ENCODE data around the gene EBLN1. TPM values are rescaled to one million over a fixed set of nuclear protein-coding genes. Genes with fewer than 3 reads are reported as not detected.

The EBLN1 gene
- total RNA-seq, 3 donors from 2014 or later = not detected

DNA sequence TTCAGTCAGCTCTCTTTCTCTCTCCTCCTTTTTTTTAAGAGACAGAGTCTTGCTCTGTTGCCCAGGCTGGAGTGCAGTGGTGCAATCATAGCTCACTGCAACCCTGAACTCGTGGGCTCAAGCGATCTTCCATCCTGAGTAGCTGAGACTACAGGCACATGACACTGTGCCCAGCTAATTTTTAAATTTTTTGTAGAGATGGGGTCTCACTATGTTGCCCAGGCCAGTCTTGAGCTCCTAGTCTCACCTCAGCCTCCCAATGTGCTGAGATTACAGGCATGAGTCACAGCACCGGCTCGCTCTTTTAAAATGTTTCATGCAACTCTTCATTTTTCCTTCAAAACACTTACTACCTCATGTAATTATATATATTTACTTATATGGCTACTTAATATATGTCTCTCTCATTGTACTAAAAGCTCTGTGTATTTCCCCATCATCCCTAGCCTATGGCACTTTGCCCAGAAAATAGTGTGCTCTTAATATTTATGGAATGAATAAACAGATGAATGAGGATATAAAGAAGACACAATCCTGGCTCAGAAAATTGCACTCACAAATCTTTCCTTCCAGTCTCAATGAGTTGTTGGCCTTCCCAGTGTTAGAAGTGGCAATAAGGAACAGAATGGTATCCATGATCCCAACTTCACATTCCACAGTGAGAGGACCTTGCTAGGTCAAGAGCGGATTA, 33.9 kb downstream of the EBLN1 start:
- no peak overlapping the region for H3K4me3 ChIP-seq
- DNase-seq (ENCODE audit: low spot score in 2 of 2) = no peak
- H3K4me1 ChIP-seq = no peaks in the 10 kb centered on the region
- TF ChIP-seq POLR2A (IDR thresholded peaks at IDR 0.05) (no peak), POLR2AphosphoS5 (IDR thresholded peaks at IDR 0.05) (no peak)
- TF ChIP-seq, protein P1, sequence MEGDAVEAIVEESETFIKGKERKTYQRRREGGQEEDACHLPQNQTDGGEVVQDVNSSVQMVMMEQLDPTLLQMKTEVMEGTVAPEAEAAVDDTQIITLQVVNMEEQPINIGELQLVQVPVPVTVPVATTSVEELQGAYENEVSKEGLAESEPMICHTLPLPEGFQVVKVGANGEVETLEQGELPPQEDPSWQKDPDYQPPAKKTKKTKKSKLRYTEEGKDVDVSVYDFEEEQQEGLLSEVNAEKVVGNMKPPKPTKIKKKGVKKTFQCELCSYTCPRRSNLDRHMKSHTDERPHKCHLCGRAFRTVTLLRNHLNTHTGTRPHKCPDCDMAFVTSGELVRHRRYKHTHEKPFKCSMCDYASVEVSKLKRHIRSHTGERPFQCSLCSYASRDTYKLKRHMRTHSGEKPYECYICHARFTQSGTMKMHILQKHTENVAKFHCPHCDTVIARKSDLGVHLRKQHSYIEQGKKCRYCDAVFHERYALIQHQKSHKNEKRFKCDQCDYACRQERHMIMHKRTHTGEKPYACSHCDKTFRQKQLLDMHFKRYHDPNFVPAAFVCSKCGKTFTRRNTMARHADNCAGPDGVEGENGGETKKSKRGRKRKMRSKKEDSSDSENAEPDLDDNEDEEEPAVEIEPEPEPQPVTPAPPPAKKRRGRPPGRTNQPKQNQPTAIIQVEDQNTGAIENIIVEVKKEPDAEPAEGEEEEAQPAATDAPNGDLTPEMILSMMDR (IDR thresholded peaks at IDR 0.05) = no peak
- peaks cover 0 to 11% of the 10 kb centered on the region in 2 donors for H3K9me3 ChIP-seq
- no peaks in the 10 kb centered on the region for H3K27me3 ChIP-seq
- H3K27ac ChIP-seq = no peak overlapping the region
- intact Hi-C loops (cut with DNase I; ENCODE audit: low total_unique reads) = no loop called here
- H3K36me3 ChIP-seq = no peaks in the 10 kb centered on the region

DNA sequence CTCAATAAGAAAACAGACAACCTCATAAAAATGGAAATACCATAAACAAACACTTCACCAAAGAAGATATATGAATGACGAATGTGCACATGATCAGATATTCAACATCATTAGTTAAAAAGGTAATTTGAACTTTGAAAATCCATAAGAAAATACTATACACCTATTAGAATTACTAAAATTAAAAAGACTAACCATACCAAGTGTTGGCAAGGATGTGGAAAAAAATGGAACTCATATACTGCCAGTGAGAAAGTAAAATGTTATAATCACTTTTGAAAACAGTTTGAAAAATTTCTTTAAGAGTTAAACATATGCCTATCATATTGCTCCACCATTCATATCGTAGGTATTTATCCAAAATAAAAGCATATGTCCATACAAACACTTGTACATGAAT, 37.1 kb downstream of the EBLN1 start:
- TF ChIP-seq, protein P1 (IDR thresholded peaks at IDR 0.05) = no peak
- TF ChIP-seq POLR2A (IDR thresholded peaks at IDR 0.05) (no peak), POLR2AphosphoS5 (IDR thresholded peaks at IDR 0.05) (no peak)
- Histone ChIP-seq H3K4me3 (no peak overlapping the region), H3K9me3 (peaks cover 0 to 11% of the 10 kb centered on the region in 2 donors), H3K27ac (no peak overlapping the region), H3K27me3 (no peaks in the 10 kb centered on the region), H3K4me1 (no peaks in the 10 kb centered on the region), H3K36me3 (no peaks in the 10 kb centered on the region)
- no peak for DNase-seq (ENCODE audit: low spot score in 2 of 2)
- intact Hi-C loops (cut with DNase I; ENCODE audit: low total_unique reads) = no loop called here

DNA sequence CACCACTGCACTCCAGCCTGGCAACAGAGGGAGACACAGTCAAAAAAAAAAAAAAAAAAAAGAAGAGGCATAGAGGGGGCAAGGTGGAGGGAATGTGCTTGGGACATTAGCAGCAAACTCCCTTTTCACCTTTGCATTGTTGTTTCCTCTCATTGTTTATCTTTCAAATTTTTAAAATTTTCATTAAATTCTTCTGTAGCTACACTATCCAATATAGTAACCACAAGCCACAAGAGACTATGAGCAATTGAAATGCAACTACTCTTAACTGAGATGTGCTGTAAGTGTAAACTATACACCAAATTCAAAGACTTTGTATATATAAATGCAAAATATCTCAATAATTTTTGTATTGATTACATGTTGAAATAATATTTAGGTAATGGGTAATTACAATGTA, 43.4 kb downstream of the EBLN1 start:
- H3K36me3 ChIP-seq = no peaks in the 10 kb centered on the region
- H3K4me3 ChIP-seq = no peak overlapping the region
- H3K9me3 ChIP-seq = peaks cover 0 to 13% of the 10 kb centered on the region in 2 donors
- TF ChIP-seq POLR2AphosphoS5 (IDR thresholded peaks at IDR 0.05) (no peak), POLR2A (IDR thresholded peaks at IDR 0.05) (no peak)
- TF ChIP-seq, protein P1 (IDR thresholded peaks at IDR 0.05) = no peak
- H3K27ac ChIP-seq = no peak overlapping the region
- intact Hi-C loops (cut with DNase I; ENCODE audit: low total_unique reads) = no loop called here
- H3K4me1 ChIP-seq = no peaks in the 10 kb centered on the region
- no peak for DNase-seq (ENCODE audit: low spot score in 2 of 2)
- H3K27me3 ChIP-seq = no peaks in the 10 kb centered on the region

DNA sequence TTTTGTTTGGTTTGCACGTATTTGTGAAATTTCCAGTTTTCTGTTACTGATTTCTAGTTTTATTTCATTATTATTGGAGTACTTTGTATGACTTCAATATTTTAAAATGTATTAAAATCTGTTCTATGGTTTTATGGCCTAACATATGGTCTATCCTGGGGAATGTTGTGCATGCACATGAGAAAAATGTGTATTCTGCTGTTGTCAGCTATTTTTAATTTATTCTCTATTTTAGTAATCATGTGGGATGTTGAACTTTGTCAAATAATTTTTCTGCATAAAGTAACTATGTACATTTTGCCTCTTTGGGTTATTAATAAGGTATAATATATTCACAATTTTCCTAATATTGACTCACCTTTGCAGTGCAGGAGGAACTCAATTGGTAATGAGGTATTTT, 46.7 kb downstream of the EBLN1 start:
- no peaks in the 10 kb centered on the region for H3K36me3 ChIP-seq
- TF ChIP-seq POLR2AphosphoS5 (IDR thresholded peaks at IDR 0.05) (no peak), POLR2A (IDR thresholded peaks at IDR 0.05) (no peak)
- TF ChIP-seq, protein P1 (IDR thresholded peaks at IDR 0.05) = no peak
- H3K27me3 ChIP-seq = no peaks in the 10 kb centered on the region
- no peak overlapping the region for H3K27ac ChIP-seq
- DNase-seq (ENCODE audit: low spot score in 2 of 2) = no peak
- H3K9me3 ChIP-seq = peaks cover 0 to 13% of the 10 kb centered on the region in 2 donors
- H3K4me3 ChIP-seq = no peak overlapping the region
- intact Hi-C loops (cut with DNase I; ENCODE audit: low total_unique reads) = no loop called here
- no peaks in the 10 kb centered on the region for H3K4me1 ChIP-seq

DNA sequence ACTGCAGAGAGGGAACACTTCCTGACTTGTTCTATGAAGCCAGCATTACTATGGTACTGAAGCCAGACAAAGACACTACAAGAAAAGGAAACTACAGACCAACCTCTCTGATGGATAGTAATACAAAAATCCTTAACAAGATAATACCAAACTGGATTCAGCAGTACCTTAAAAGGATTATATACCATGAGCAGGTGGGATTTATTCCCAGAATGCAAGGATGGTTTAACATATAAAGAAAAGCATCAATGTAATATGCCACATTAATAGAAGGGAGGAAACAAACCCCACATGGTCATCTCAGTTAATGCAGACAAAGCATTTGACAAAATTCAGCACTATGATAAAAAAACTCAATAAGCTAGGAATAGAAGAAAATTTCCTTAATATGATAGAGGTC, 47.2 kb downstream of the EBLN1 start:
- no peak for DNase-seq (ENCODE audit: low spot score in 2 of 2)
- Histone ChIP-seq H3K4me3 (no peak overlapping the region), H3K36me3 (no peaks in the 10 kb centered on the region), H3K27ac (no peak overlapping the region), H3K9me3 (peaks cover 0 to 13% of the 10 kb centered on the region in 2 donors), H3K27me3 (no peaks in the 10 kb centered on the region), H3K4me1 (no peaks in the 10 kb centered on the region)
- TF ChIP-seq, protein P1 (IDR thresholded peaks at IDR 0.05) = no peak
- TF ChIP-seq POLR2A (IDR thresholded peaks at IDR 0.05) = no peak
- TF ChIP-seq POLR2AphosphoS5 (IDR thresholded peaks at IDR 0.05) = no peak
- intact Hi-C loops (cut with DNase I; ENCODE audit: low total_unique reads) = no loop called here

All from breast epithelium (tissue), 4 donors.